GM21423 (cell line): ENCODE measurements around the gene PLXNA3.

ENCODE experiments used
- ATAC-seq: cut with Tn5 transposase; IDR thresholded peaks from one replicate; pipeline ENCODE4 v1.9.1; 2021; ENCODE audit warnings: mild to moderate bottlenecking, moderate library complexity; ENCODE audit not compliant: unreplicated experiment

PLXNA3 gene

DNA sequence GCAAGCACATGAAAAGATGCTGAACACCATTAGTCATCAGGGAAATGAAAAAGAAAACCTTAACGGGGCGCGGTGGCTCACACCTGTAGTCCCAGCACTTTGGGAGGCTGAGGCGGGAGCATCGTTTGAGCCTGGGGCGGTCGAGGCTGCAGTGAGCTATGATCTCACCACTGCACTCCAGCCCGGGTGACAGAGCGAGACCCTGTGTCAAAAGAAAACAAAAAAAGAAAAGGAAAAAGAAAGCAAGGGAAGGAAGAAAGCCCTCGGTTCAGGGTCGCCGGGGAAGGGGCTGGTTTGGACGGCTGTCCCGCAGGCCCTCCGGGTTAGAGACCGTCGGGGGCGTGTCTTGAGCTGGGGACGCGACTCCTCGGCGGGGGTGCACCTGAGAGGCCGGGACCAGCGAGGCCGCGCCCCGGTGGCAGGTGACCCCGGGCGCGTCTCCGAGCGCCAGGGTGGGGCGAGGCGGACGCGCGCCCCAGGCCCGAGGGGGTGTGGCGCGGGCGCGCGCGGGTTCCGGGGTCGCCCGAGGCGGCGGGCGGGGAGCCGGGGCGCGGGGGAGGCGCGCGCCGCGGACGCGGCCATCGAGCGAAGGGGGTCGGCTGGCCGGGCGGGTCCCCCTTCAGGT is 478 bp upstream of the PLXNA3 start:
- peak; percentile 61 for ATAC-seq

DNA sequence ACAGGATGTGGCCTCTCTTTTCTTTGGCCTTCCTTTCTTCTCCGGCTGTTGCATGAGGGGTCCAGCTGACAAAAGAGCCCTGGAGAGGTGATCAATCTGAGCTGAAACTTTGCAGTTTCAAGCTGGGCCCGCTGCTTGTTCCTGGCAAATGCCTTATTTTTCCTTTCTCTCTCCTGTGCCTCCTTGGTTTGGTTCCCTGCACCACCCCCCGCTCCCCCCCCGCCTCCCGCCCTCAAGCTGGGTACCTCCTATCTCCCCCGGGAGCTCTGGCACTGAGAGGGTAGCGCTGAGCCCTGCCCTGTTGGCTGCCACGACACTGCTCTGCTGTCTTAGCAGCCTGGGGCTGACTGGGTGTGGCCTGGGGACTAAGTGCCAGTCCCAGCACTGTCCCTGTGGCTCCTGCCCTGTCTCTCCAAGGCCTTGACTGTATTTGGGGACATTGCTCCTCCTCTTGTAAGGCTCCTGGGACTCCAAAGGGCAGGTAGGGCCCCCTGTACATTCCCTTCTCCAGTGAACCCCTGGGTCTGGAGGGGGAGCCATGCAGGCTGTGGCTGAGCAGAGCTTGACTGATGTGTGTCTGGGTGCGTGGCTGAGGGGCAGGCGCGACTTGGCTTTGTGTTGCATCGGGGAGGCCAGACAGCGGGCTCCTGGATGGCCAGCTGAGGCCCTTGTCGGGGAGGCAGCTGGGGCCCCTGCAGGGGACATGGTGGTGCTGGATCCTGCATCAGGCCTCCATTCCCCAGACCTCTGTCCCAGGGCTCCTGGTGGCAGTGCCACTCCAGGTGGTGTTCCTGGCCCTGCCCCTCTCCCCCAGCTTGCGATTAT is 1.1 kb downstream of the PLXNA3 start:
- ATAC-seq = no peak

DNA sequence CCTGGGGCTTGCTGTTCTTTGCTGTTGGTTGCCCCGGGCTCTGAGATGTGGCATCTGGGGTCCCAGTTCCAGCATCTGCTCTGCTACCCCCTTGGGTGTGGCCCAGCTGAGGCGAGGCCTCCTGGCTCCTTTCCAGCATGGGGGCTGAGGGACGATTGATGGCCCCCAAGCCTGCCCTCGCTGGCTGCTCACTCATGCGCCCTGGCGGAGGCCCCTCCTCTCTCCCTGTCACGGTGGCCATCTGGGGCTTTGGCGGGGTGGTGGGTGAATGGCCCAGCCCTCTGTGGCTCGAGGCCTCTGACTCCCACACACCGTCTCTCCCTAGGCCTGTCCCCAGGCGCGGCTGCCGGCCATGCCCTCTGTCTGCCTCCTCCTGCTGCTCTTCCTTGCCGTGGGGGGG is 1.8 kb downstream of the PLXNA3 start:
- no peak for ATAC-seq

DNA sequence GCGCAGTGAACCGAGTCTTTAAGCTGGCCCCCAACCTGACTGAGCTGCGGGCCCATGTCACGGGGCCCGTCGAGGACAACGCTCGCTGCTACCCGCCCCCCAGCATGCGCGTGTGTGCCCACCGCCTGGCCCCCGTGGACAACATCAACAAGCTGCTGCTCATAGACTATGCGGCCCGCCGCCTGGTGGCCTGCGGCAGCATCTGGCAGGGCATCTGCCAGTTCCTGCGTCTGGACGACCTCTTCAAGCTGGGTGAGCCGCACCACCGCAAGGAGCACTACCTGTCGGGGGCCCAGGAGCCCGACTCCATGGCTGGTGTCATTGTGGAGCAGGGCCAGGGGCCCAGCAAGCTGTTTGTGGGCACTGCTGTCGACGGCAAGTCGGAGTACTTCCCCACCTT is 2.2 kb downstream of the PLXNA3 start:
- ATAC-seq = no peak

DNA sequence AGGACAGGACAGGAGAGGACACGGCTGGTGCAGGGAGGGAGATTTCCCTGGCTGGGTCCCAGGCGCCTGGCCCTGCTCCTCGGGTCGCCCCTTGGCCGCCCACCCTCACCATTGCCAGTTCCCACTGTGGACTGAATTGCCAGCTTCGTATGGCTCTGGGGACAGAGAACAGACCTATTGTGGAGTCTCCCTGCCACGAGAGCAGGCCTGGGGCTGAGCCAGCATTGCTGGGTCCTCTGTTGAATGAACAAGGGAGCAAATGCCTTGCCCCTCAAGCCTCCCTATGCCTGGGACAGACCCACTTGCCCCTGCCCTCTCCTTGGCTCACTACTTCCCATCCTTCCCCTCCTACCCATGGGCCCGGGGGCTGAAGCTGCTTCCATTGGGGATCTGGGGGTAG is 4.3 kb downstream of the PLXNA3 start:
- ATAC-seq = no peak

DNA sequence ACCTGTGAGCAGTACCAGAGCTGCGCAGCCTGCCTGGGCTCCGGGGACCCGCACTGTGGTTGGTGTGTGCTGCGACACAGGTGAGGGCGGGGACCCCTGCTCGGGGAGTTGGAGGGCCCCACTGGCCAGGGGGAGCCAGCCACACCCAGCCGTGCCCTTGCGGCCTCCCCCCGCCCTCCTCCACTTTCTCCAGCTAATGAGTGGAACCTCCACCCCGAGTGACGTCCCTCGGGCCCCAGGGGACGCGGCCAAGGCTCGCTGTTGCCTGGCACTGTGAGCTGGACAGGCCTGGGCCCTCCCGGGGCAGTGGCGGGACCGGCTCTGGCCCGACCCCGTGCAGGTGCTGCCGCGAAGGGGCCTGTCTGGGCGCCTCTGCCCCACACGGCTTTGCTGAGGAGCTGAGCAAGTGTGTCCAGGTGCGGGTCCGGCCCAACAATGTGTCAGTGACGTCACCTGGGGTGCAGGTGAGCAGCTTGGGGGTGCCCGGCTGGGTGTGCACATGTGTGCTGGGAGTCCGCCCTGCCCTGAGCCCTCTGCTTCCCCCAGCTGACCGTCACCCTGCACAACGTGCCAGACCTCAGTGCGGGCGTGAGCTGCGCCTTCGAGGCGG is 5.6 kb downstream of the PLXNA3 start:
- ATAC-seq = no peak

DNA sequence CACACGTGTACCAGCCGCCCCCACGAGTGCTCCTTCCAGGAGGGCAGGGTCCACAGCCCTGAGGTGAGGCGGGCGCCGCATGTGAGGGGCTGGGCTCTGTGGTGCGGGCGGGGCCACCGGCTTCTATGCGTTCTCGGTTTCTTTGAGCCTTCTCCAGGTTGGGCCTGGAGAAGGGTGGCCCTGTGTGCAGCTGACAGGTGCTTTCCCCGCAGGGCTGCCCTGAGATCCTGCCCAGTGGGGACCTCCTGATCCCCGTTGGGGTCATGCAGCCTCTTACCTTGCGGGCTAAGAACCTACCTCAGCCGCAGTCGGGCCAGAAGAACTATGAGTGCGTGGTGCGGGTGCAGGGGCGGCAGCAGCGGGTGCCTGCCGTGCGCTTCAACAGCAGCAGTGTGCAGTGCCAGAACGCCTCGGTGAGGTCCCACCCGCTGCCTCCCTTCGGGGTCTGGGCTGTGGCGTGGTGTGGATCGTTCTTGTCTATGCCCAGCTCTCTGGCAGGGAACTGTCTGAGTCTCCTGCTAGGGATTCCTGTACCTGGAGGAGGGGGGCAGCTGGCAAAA is 6.8 kb downstream of the PLXNA3 start:
- ATAC-seq = no peak

DNA sequence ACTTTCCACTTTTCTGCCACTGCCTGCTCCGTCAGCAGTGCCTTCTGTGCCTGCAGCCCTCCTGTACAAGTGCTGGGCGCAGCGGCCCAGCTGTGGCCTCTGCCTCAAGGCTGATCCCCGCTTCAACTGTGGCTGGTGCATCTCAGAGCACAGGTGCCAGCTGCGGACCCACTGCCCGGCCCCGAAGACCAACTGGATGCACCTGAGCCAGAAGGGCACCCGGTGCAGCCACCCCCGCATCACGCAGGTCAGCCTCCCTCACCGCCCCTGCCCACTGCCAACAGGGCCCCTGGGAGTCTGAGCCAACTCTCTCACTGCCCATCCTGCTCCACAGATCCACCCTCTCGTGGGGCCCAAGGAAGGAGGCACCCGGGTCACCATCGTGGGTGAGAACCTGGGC is 7.5 kb downstream of the PLXNA3 start:
- no peak for ATAC-seq

DNA sequence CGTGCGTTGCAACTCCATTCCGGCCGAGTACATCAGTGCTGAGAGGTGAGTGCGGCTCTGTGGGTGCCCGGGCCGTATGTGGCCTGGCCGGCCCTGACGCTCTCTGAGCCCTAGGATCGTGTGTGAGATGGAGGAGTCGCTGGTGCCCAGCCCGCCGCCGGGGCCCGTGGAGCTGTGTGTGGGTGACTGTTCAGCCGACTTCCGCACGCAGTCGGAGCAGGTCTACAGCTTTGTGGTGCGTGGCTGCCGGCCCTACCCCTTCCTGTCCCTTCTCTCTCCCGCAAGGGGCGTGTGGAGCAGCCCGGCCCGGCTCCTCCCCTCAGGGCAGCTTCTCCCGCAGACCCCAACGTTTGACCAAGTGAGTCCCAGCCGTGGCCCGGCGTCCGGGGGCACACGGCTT is 8.0 kb downstream of the PLXNA3 start:
- ATAC-seq = no peak

DNA sequence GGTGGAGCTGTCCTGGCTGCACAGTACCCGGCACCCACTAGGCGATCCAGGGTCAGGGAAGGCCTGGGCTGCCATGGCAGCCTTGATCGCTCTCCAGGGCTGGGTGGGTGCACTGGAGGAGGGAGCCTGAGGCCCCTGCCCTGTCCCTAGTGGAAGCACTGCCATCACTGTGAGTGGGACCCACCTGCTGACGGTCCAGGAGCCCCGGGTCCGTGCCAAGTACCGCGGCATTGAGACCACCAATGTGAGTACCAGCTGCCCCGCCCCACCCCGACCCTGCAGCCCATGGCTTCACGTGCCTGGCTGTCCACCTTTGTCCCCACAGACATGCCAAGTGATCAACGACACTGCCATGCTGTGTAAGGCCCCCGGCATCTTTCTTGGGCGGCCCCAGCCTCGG is 8.8 kb downstream of the PLXNA3 start:
- no peak for ATAC-seq

DNA sequence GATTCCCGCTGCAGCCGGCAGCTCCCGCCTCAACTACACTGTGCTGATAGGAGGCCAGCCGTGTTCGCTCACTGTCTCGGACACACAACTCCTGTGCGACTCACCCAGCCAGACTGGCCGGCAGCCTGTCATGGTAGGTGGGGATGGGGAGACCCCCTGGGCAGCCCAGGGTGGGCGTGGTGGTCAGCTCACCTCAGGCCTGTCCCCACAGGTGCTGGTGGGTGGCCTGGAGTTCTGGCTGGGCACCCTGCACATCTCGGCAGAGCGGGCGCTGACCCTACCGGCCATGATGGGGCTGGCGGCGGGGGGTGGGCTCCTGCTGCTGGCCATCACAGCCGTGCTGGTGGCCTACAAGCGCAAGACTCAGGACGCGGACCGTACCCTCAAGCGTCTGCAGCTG is 9.5 kb downstream of the PLXNA3 start:
- ATAC-seq = no peak

DNA sequence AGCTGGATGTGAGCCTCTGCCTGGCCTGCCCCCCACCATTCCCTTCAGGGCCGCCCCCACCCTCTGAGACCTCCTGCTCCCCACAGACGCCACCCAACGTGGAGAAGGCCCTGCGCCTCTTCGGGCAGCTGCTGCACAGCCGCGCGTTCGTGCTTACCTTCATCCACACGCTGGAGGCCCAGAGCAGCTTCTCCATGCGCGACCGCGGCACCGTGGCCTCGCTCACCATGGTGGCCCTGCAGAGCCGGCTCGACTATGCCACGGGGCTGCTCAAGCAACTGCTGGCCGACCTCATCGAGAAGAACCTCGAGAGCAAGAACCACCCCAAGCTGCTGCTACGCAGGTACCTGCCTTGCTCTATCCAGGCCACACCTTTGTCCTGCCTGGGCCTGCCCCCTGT is 10.1 kb downstream of the PLXNA3 start:
- ATAC-seq = no peak

DNA sequence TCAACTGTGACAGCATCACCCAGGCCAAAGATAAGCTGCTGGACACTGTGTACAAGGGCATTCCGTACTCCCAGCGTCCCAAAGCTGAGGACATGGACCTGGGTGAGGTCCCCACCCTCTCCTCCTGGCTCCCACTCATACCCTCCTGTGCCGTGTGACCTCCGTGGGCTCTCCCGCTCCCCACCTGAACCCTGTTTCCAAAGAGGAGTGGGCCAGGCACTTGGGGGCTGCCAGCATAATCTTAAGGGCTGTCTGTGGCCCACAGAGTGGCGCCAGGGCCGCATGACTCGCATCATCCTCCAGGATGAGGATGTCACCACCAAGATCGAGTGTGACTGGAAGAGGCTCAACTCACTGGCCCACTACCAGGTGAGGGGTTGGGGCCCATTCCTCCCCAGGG is 11.0 kb downstream of the PLXNA3 start:
- no peak for ATAC-seq

DNA sequence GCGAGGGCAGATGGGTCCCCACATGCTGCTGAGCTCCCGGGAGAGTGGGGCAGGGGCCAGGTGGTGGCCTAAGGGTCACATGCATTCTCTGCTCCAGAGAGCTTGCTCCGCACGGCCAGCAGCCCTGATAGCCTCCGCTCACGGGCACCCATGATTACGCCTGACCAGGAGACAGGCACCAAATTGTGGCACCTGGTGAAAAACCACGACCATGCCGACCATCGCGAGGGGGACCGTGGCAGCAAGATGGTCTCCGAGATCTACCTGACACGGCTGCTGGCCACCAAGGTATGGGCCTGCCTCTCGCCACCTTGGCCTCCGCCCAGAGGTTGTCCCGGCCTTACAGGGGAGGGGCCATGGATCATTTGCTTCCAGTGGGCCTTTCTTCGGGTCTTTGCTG is 11.8 kb downstream of the PLXNA3 start:
- no peak for ATAC-seq

DNA sequence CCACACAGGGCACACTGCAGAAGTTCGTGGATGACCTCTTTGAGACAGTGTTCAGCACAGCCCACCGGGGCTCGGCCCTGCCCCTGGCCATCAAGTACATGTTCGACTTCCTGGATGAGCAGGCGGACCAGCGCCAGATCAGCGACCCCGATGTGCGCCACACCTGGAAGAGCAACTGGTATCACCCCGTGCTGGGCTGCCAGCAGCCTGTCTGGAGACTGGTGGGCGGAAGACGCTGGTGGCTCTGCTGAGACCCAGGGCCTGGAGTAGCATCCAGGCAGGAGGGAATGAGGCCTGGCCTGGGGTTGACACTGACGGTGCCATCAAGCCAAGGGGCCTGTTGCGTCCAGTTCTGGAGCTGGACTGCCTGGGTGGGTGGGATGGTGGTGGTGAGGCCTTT is 12.4 kb downstream of the PLXNA3 start:
- ATAC-seq = no peak

DNA sequence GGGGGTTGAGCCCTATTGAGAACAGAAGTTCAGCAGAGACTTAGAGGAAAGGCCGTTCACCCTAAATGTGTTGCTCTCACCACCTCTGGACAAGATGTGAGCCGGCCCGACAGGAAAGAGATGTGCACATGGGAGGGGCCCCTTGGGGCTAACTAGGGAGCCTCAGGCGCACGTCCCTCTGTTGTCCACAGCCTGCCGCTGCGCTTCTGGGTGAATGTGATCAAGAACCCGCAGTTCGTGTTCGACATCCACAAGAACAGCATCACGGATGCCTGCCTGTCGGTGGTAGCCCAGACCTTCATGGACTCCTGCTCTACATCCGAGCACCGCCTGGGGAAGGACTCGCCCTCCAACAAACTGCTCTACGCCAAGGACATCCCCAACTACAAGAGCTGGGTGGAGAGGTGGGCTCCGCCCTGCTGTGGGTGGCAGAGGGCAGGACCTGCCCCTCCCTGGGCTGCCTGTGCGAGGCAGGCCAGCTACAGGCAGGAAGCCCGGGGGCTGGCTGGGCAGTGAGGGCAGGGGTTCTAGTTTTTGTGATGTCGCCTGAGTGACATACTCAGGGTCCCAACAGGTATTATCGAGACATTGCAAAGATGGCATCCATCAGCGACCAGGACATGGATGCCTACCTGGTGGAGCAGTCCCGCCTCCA is 13.0 kb downstream of the PLXNA3 start:
- no peak for ATAC-seq

DNA sequence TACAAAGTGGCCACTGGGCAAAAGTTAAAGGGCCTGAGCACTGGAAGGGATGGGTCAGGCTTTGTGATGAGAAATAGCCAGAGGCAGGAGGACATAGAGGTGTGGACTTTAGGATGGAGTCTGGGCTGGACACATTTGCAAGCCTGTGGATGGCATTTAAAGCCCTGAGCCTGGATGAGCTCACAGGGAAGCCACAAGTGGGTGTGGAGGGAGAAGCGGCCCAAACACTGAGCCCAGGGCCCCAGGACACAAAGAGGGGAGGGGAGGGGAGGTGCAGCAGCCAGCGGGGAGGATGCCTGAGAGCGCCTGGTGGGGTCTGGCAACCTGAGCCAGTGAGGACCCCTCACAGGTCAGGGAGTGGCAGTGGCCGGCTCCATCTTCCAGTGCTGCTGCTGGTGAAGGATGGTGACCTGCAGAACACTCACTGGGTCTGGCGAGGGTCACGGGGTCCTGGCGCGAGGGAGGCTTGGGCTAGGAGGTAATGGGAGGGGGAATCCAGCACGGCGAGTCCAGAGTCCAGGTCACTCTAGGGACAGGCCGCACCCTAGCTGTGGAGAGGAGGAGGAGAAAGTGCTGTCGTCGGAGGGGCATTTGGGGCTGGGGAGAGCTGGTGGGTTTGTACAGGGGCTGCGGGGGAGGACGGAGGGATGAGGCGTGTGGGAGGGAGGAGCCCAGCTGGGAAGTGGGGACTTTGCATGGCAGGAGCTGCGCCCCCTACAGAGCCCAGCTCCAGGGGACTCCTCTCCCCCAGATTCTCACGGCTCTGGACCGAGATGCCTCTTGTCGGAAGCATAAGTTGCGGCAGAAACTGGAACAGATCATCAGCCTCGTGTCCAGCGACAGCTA is 14.0 kb downstream of the PLXNA3 start:
- ATAC-seq = no peak

DNA sequence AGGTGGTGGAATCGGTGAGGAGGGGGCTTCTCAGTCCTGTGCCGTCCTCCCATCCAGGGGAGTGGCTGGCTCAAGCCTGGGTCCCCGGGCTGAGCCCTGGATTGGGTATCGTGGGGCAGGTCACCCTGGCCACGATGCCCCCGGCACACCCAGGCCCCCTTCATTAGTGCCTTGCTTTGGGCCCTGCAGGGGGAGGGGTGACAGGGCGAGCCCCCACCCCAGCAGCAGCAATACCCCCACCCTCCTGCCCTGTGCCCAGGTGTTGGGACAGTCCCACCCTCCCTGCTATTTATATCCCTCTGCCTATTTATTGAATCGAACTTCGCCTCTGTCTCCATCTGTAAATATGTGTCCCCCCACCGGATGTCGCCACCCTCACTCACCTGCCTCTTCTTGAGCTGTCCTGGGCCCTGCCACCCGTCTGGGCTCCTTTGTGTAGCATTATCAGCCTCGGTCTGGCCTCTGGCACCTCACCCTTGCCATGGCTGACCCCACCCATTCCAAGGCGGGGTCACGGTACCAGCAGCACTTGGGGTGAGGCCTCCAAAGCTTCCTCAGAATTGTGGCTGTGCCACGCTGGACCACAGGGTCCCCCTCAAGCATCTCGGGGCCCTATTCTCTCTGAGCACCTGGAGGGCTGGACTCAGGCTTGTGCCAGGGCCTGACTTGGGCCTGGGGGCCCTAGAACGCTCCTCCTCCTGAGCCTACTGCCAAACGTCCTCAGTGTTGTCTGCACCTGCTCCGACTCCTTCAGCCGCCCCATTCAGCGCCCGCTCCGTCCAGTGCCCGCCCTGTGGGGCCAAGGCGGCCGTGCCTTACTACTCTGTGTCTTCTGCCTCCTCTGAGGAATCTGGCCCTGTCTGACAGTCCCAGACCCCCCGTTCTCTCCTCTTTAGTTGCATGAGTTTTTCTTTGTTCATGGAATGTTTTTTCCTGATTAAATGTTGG is 14.9 kb downstream of the PLXNA3 start:
- ATAC-seq = no peak

DNA sequence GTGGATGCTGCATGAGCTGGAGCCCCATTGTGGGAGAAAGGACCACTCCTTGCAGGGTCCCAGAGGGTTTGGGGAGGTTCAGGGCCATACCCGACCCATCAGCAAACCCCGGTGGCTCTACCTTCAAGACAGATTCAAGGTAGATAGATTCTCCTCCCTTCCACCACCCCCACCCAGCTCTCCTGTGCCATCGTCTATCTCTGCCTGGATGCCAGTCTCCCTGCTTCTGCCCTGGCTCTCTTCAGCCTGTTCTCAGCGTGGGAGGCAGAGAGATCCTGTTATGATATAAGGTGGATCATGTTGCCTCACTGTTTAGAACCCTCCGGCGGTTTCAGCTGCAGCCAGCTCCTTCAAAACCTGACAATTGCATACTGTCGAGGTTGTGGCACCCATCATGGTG is 15.6 kb downstream of the PLXNA3 start:
- ATAC-seq = no peak
